A549 (cell line): Measurements from ENCODE around the gene HLA-DPA1. TPM values are rescaled to one million over a fixed set of nuclear protein-coding genes. Genes with fewer than 3 reads are reported as not detected.

Experiments
- ATAC-seq, 2 experiments: fragments of 200-7000 bp in 1 of 2; fragments of >200 bp in 1 of 2; cut with Nextera tagmentation in 1 of 2; cut with Tn5 transposase in 1 of 2; 3 replicates each; pipeline versions ENCODE4 v1.8.0 to v1.9.1; 2018 to 2020; ENCODE audit warnings: mild to moderate bottlenecking in 1 of 2, moderate library complexity in 1 of 2
- CTCF ChIA-PET: fragments of 300-600 bp; sonication (Branson Sonifier 250); formaldehyde crosslinking; extraction: SDS; loops from one replicate; lab custom pipeline; 2021; ENCODE audit warnings: antibody characterized with exemption, inconsistent platforms; lab: Yijun Ruan, JAX
- POLR2A ChIA-PET: fragments of 350-600 bp; formaldehyde crosslinking; extraction: SDS; loops from one replicate; lab custom pipeline; 2021; ENCODE audit warnings: antibody characterized with exemption, inconsistent platforms; lab: Yijun Ruan, JAX
- DNase-seq, 2 experiments: peaks; one replicate each; pipeline versions ENCODE4 v3.0.0 to v3.0.0-alpha.2; 2011 to 2016; ENCODE audit warnings: low read depth in 1 of 2, low spot score in 1 of 2
- FAIRE-seq: peaks from 2 replicates; lab custom pipeline; 2011; peaks lifted over from hg19 to GRCh38; lab: Jason Lieb, UNC
- H3K27ac ChIP-seq, 2 experiments: fragments of >200 bp; sonication (Bioruptor Twin); formaldehyde crosslinking; 3 replicates each; pipeline ENCODE4 v1.5.1; 2016 to 2017
- H3K4me1 ChIP-seq: fragments of >200 bp; sonication (Bioruptor Twin); formaldehyde crosslinking; 3 replicates; pipeline ENCODE4 v1.6.1; 2016
- H3K4me2 ChIP-seq: fragments of >200 bp; sonication (Bioruptor Twin); formaldehyde crosslinking; 3 replicates; pipeline ENCODE4 v1.6.1; 2016
- H3K4me3 ChIP-seq: fragments of >200 bp; sonication (Bioruptor Twin); formaldehyde crosslinking; 3 replicates; pipeline ENCODE4 v1.5.1; 2016
- H3K9me3 ChIP-seq: fragments of >200 bp; sonication (Bioruptor Twin); formaldehyde crosslinking; 3 replicates; pipeline ENCODE4 v1.6.1; 2016
- CHD2 ChIP-seq: fragments of 150-350 bp; IDR thresholded peaks from 2 replicates; pipeline ENCODE4 v1.6.1; 2014; ENCODE audit warnings: low read length; ENCODE audit not compliant: partially characterized antibody
- CHD4 ChIP-seq: fragments of 200-600 bp; sonication (generic); IDR thresholded peaks from 2 replicates; pipeline ENCODE4 v1.6.1; 2016; ENCODE audit warnings: antibody characterized with exemption, mild to moderate bottlenecking, borderline replicate concordance
- EHF ChIP-seq: fragments of 250-450 bp; sonication (Bioruptor Pico); IDR thresholded peaks from 2 replicates; pipeline ENCODE4 v1.5.0; 2020; ENCODE audit warnings: mild to moderate bottlenecking
- ESRRA ChIP-seq: fragments of 150-350 bp; IDR thresholded peaks from 2 replicates; pipeline ENCODE4 v1.6.1; 2014; ENCODE audit warnings: mild to moderate bottlenecking, low read length, borderline replicate concordance
- FOSB ChIP-seq: fragments of 250-450 bp; sonication (Bioruptor Pico); IDR thresholded peaks from 2 replicates; pipeline ENCODE4 v1.5.0; 2020; ENCODE audit warnings: mild to moderate bottlenecking, moderate library complexity
- FOSL2 ChIP-seq, 2 experiments: fragments of 450-650 bp in 1 of 2; fragments of >200 bp in 1 of 2; sonication (Bioruptor Twin) in 1 of 2; formaldehyde crosslinking; IDR thresholded peaks; 2 replicates each; pipeline versions ENCODE4 v1.5.0 to v1.6.1; 2016 to 2020; ENCODE audit warnings: mild to moderate bottlenecking in 1 of 2, moderate library complexity in 1 of 2
- FOXS1 ChIP-seq: fragments of 250-450 bp; sonication (Bioruptor Pico); IDR thresholded peaks from 2 replicates; pipeline ENCODE4 v1.5.0; 2020; ENCODE audit warnings: mild to moderate bottlenecking, moderate library complexity
- HDAC2 ChIP-seq: fragments of 200-600 bp; sonication (generic); IDR thresholded peaks from 2 replicates; pipeline ENCODE4 v1.6.1; 2016
- HOXB13 ChIP-seq: fragments of 250-450 bp; sonication (Bioruptor Pico); IDR thresholded peaks from 2 replicates; pipeline ENCODE4 v1.5.0; 2020; ENCODE audit warnings: low read depth, mild to moderate bottlenecking, moderate library complexity
- JUN ChIP-seq, 2 experiments: fragments of >200 bp; sonication (Bioruptor Twin); formaldehyde crosslinking; IDR thresholded peaks; 2 replicates in 1 of 2; 3 replicates in 1 of 2; pipeline ENCODE4 v1.6.1; 2016 to 2017
- JUNB ChIP-seq: fragments of >200 bp; sonication (Bioruptor Twin); formaldehyde crosslinking; IDR thresholded peaks from 2 replicates; pipeline ENCODE4 v1.6.1; 2016
- KDM5A ChIP-seq: fragments of 200-600 bp; sonication (generic); IDR thresholded peaks from 2 replicates; pipeline ENCODE4 v1.6.1; 2016; ENCODE audit warnings: antibody characterized with exemption, mild to moderate bottlenecking
- MAFK ChIP-seq: fragments of 450-650 bp; IDR thresholded peaks from 2 replicates; pipeline ENCODE4 v1.6.1; 2014; ENCODE audit not compliant: partially characterized antibody
- MAZ ChIP-seq: fragments of 150-350 bp; IDR thresholded peaks from 2 replicates; pipeline ENCODE4 v1.6.1; 2014; ENCODE audit warnings: antibody characterized with exemption, low read depth, low read length, borderline replicate concordance
- NFE2L2 ChIP-seq: fragments of 150-350 bp; conservative IDR thresholded peaks from 2 replicates; pipeline ENCODE4 v1.6.1; 2014; ENCODE audit warnings: low read length
- PHF8 ChIP-seq: fragments of 200-600 bp; sonication (generic); IDR thresholded peaks from 2 replicates; pipeline ENCODE4 v1.6.1; 2016; ENCODE audit warnings: low read depth, mild to moderate bottlenecking, antibody characterized with exemption, moderate library complexity, borderline replicate concordance
- POLR2A ChIP-seq: IDR thresholded peaks from 2 replicates; pipeline ENCODE4 v1.6.1; 2012; ENCODE audit warnings: mild to moderate bottlenecking, low read length
- RARB ChIP-seq: fragments of 250-450 bp; sonication (Bioruptor Pico); IDR thresholded peaks from 2 replicates; pipeline ENCODE4 v1.8.0; 2021; ENCODE audit warnings: mild to moderate bottlenecking, moderate library complexity
- RCOR1 ChIP-seq: fragments of 150-350 bp; IDR thresholded peaks from 2 replicates; pipeline ENCODE4 v1.6.1; 2014; ENCODE audit warnings: antibody characterized with exemption, low read length, low read depth
- RFX5 ChIP-seq: fragments of 450-650 bp; IDR thresholded peaks from 2 replicates; pipeline ENCODE4 v1.7.1; 2014; ENCODE audit warnings: antibody characterized with exemption, mild to moderate bottlenecking, moderate library complexity
- RNF2 ChIP-seq: fragments of 200-600 bp; sonication (generic); IDR thresholded peaks from 2 replicates; pipeline ENCODE4 v1.6.1; 2016; ENCODE audit warnings: low read depth, mild to moderate bottlenecking, antibody characterized with exemption, moderate library complexity, borderline replicate concordance
- SMC3 ChIP-seq: fragments of >200 bp; sonication (Bioruptor Twin); formaldehyde crosslinking; IDR thresholded peaks from 3 replicates; pipeline ENCODE4 v1.6.1; 2018; ENCODE audit warnings: inconsistent platforms
- TFCP2L1 ChIP-seq: fragments of 250-450 bp; sonication (Bioruptor Pico); IDR thresholded peaks from 2 replicates; pipeline ENCODE4 v1.5.0; 2021; ENCODE audit warnings: mild to moderate bottlenecking
- TP53 ChIP-seq: fragments of 250-450 bp; sonication (Bioruptor Pico); IDR thresholded peaks from 2 replicates; pipeline ENCODE4 v1.5.0; 2021; ENCODE audit warnings: mild to moderate bottlenecking, moderate library complexity
- ZFP36 ChIP-seq: fragments of 450-650 bp; IDR thresholded peaks from 2 replicates; pipeline ENCODE4 v1.6.1; 2014; ENCODE audit warnings: borderline replicate concordance; ENCODE audit not compliant: partially characterized antibody
- ZNF302 ChIP-seq: fragments of 250-450 bp; sonication (Bioruptor Pico); IDR thresholded peaks from 2 replicates; pipeline ENCODE4 v1.9.0; 2021; ENCODE audit warnings: inconsistent platforms, mild to moderate bottlenecking, moderate library complexity
- WGBS: methylation state at CpG from one replicate; pipeline ENCODE4 v1.1.6; 2017; ENCODE audit errors: missing lambda C conversion rate; 5-methylcytosine and 5-hydroxymethylcytosine counted together
- polyA plus RNA-seq, 4 experiments: library from polyadenylated mRNA; depleted of rRNA in 3 of 4; stranded (reverse); fragments of >200 nt; fragmentation: RNase III in 1 of 4; extraction: RNeasy Plus Mini Kit Qiagen cat#74134 plus additional on column Dnase treatment in 1 of 4; gene quantifications; 2 replicates in 3 of 4; 3 replicates in 1 of 4; pipeline ENCODE4 v1.2.3, GENCODE V29; 2011 to 2017
- TF ChIP-seq, protein P1 (sequence below): fragments of 250-450 bp; sonication (Bioruptor Pico); IDR thresholded peaks from 2 replicates; pipeline ENCODE4 v1.5.0; 2020; ENCODE audit warnings: low read depth, mild to moderate bottlenecking, moderate library complexity
- TF ChIP-seq, protein P2 (sequence below): fragments of >200 bp; sonication (Bioruptor Twin); formaldehyde crosslinking; IDR thresholded peaks from 3 replicates; pipeline ENCODE4 v1.5.1; 2016

The HLA-DPA1 gene
- polyA plus RNA-seq, 2 of the 4 experiments (the other 2 are of a cell fraction) = 0.09 TPM; not detected in 1

- no peaks in the 10 kb centered on the region for H3K4me1 ChIP-seq
- CTCF ChIA-PET = no interaction called here
- WGBS = 32% methylated on average over 2 of the region's 2 CpGs
Measured at GRCh38 chr6:33061987-33062386, 11.5 kb downstream of the HLA-DPA1 start.

DNA sequence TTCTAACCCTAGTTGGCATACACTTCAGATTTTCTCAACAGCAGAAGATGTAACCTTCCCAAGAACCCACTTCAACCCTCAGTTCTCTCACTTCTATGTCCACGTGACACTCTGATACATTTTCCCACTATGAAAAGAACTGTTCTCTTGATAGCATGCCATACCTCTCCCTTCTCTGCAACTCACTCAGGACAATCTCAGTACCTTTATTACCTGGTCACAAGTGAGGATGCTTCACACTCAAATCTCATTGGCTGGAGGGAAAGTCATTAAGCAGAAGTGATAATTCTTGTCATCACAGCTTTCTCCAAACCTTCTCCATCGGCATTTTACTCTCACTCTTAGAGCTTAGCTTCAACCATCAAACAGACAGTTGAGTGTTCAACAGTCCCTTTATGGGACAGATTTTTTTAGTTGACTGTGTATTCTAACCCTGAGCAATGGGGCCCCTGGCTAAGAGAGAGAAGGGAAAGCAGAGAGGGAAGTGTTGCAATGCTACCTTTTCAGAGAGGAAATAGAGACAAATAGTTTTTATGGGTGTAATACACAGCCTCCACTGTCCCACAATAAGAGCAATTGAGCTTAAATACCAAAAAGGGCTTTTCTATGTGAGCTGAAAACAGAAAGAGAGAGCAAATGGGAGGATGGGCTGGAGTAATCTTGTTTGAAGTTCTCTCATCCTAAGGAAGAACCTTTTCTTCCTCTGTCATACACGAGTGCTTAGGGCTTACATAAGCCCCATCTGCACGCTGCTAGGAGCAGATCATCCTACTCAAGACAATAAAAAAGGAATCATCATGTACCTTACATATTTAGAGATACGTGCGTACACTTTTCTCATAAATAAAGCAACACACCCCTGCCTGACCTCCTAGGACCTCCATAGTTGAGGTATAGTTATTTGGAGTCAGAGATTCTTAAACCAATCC is 16.0 kb downstream of the HLA-DPA1 start:
- WGBS = 25% methylated on average over 6 of the region's 6 CpGs
- ChIA-PET POLR2A (no interaction called here), CTCF (interaction anchor here (1.0 to 1.6 kb wide), 3 partner anchors 10 to 94 kb away, joined by 3 to 6 read pairs (median 3); no protein-coding TSS in a partner anchor)
- Histone ChIP-seq H3K9me3 (no peaks in the 10 kb centered on the region), H3K27ac (no peak overlapping the region), H3K4me1 (no peaks in the 10 kb centered on the region), H3K4me2 (no peak overlapping the region), H3K4me3 (no peak overlapping the region)
- FAIRE-seq (no peak), ATAC-seq (no peak), DNase-seq (no peak)
- no peak for TF ChIP-seq HDAC2
- TF ChIP-seq EHF (CRISPR knock-in tag) = no peak
- no peak for TF ChIP-seq FOSL2 (IDR thresholded peaks at IDR 0.05)
- no peak for TF ChIP-seq FOSL2 (CRISPR knock-in tag; IDR thresholded peaks at IDR 0.05)
- TF ChIP-seq HOXB13 (CRISPR knock-in tag) = no peak
- no peak for TF ChIP-seq PHF8
- TF ChIP-seq, protein P1, sequence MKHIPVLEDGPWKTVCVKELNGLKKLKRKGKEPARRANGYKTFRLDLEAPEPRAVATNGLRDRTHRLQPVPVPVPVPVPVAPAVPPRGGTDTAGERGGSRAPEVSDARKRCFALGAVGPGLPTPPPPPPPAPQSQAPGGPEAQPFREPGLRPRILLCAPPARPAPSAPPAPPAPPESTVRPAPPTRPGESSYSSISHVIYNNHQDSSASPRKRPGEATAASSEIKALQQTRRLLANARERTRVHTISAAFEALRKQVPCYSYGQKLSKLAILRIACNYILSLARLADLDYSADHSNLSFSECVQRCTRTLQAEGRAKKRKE (CRISPR knock-in tag) = no peak
- no peak for TF ChIP-seq FOXS1 (CRISPR knock-in tag)
- TF ChIP-seq CHD4 = no peak
- TF ChIP-seq FOSB = no peak
- no peak for TF ChIP-seq CHD2
- no peak for TF ChIP-seq MAFK
- TF ChIP-seq TFCP2L1 (CRISPR knock-in tag) = no peak
- no peak for TF ChIP-seq TP53 (CRISPR knock-in tag)
- TF ChIP-seq, protein P2, sequence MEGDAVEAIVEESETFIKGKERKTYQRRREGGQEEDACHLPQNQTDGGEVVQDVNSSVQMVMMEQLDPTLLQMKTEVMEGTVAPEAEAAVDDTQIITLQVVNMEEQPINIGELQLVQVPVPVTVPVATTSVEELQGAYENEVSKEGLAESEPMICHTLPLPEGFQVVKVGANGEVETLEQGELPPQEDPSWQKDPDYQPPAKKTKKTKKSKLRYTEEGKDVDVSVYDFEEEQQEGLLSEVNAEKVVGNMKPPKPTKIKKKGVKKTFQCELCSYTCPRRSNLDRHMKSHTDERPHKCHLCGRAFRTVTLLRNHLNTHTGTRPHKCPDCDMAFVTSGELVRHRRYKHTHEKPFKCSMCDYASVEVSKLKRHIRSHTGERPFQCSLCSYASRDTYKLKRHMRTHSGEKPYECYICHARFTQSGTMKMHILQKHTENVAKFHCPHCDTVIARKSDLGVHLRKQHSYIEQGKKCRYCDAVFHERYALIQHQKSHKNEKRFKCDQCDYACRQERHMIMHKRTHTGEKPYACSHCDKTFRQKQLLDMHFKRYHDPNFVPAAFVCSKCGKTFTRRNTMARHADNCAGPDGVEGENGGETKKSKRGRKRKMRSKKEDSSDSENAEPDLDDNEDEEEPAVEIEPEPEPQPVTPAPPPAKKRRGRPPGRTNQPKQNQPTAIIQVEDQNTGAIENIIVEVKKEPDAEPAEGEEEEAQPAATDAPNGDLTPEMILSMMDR = no peak
- TF ChIP-seq RFX5 = no peak
- TF ChIP-seq RCOR1 = no peak
- TF ChIP-seq RARB (CRISPR knock-in tag) = no peak
- no peak for TF ChIP-seq NFE2L2
- TF ChIP-seq MAZ = no peak
- TF ChIP-seq ZFP36 = no peak

More at GRCh38 chr6:33061987-33062386, 11.5 kb downstream of the HLA-DPA1 start:
- Histone ChIP-seq H3K4me3 (no peak overlapping the region), H3K4me2 (no peak overlapping the region), H3K9me3 (no peaks in the 10 kb centered on the region), H3K27ac (no peak overlapping the region)
- peak in 1 of 2 experiments; percentile 18 for DNase-seq
- TF ChIP-seq JUN (IDR thresholded peaks at IDR 0.05) = no peak
- TF ChIP-seq KDM5A = no peak
- no peak for TF ChIP-seq JUNB
- TF ChIP-seq HOXB13 (CRISPR knock-in tag) = no peak
- TF ChIP-seq SMC3 = no peak
- TF ChIP-seq HDAC2 = no peak
- TF ChIP-seq RNF2 = no peak
- TF ChIP-seq ESRRA = no peak
- no peak for TF ChIP-seq ZNF302 (CRISPR knock-in tag)
- TF ChIP-seq MAFK = no peak
- TF ChIP-seq POLR2A = no peak
- ATAC-seq = no peak
- POLR2A ChIA-PET = no interaction called here
- FAIRE-seq = no peak
